HCT116 (cell line): ENCODE data around the gene IL11. TPM values are rescaled to one million over a fixed set of nuclear protein-coding genes. Genes with fewer than 3 reads are reported as not detected.
A peak's percentile ranks its signal among the peaks of the same experiment; 100 is the strongest.

Experiments used
- ATAC-seq: fragments of 200-7000 bp; cut with Tn5 transposase; 2 replicates; pipeline ENCODE4 v1.9.1; 2020; ENCODE audit warnings: mild to moderate bottlenecking, moderate library complexity
- BruUV-seq: library from RNA; stranded (reverse); fragments of 400-500 nt; replicated peaks from 2 replicates; lab custom pipeline; 2021; lab: Mats Ljungman, UMichigan
- CTCF ChIA-PET: fragments of 300-600 bp; sonication (Branson Sonifier 250); formaldehyde crosslinking; loops from one replicate; lab custom pipeline; 2021; ENCODE audit warnings: antibody characterized with exemption; lab: Charles Lee
- POLR2A ChIA-PET: fragments of 300-600, 350-600 bp; sonication (Branson Sonifier 250); formaldehyde crosslinking; loops from one replicate; lab custom pipeline; 2021; ENCODE audit warnings: antibody characterized with exemption; lab: Charles Lee
- RAD21 ChIA-PET, 2 experiments: fragments of 300-600 bp; sonication (Branson Sonifier 250); formaldehyde crosslinking; loops; one replicate each; lab custom pipeline; 2023; ENCODE audit warnings: low total read pairs in 2 of 2; ENCODE audit not compliant: uncharacterized antibody in 2 of 2, unreplicated experiment in 2 of 2, low non-redundant PET in 1 of 2; lab: Charles Lee
- DNase-seq: peaks from one replicate; pipeline ENCODE4 v3.0.0-alpha.2; 2010; ENCODE audit warnings: low read depth, low spot score
- H2AFZ ChIP-seq: fragments of 200-600 bp; shearing (Covaris generic), sonication (generic); 2 replicates; pipeline ENCODE4 v1.6.1; 2017; ENCODE audit warnings: low read depth, mixed run types, mixed read lengths, antibody characterized with exemption, low read length; ENCODE audit not compliant: poor library complexity, severe bottlenecking
- H3K27ac ChIP-seq: 2 replicates; pipeline ENCODE4 v1.5.1; 2012; ENCODE audit warnings: low read depth, low read length
- H3K27me3 ChIP-seq: fragments of 200-600 bp; sonication (generic); 2 replicates; pipeline ENCODE4 v1.6.1; 2016; ENCODE audit warnings: mixed run types, low read length, mixed read lengths; ENCODE audit not compliant: insufficient read depth
- H3K36me3 ChIP-seq, 2 experiments: fragments of 200-500 bp in 1 of 2; fragments of 200-600 bp in 1 of 2; sonication (Bioruptor generic) in 1 of 2; sonication (generic) in 1 of 2; 2 replicates each; pipeline versions ENCODE4 v1.5.1 to v1.6.1; 2014 to 2016; ENCODE audit warnings: low read length in 2 of 2, inconsistent platforms in 1 of 2, mixed read lengths in 1 of 2, mixed run types in 1 of 2; ENCODE audit not compliant: insufficient read depth in 2 of 2, control insufficient read depth in 1 of 2
- H3K4me1 ChIP-seq, 2 experiments: fragments of 200-600 bp in 1 of 2; sonication (generic) in 1 of 2; 2 replicates each; pipeline versions ENCODE4 v1.5.1 to v1.6.1; 2012 to 2017; ENCODE audit warnings: low read length in 2 of 2, inconsistent platforms in 1 of 2, mild to moderate bottlenecking in 1 of 2, mixed read lengths in 1 of 2, mixed run types in 1 of 2, moderate library complexity in 1 of 2; ENCODE audit not compliant: insufficient read depth in 2 of 2, control insufficient read depth in 1 of 2
- H3K4me2 ChIP-seq: fragments of 200-600 bp; sonication (generic); 2 replicates; pipeline ENCODE4 v1.6.1; 2017; ENCODE audit warnings: mixed run types, low read length, mixed read lengths
- H3K4me3 ChIP-seq, 2 experiments: fragments of 200-600 bp in 1 of 2; sonication (generic) in 1 of 2; replicated peaks in 1 of 2; 2 replicates each; pipeline ENCODE4 v1.5.1; 2011 to 2016; ENCODE audit warnings: low read length in 2 of 2, control low read depth in 1 of 2, low read depth in 1 of 2, mild to moderate bottlenecking in 1 of 2, mixed read lengths in 1 of 2, mixed run types in 1 of 2
- H3K79me2 ChIP-seq: fragments of 200-600 bp; sonication (generic); 2 replicates; pipeline ENCODE4 v1.6.1; 2017; ENCODE audit warnings: mild to moderate bottlenecking, mixed run types, low read length, moderate library complexity, mixed read lengths; ENCODE audit not compliant: insufficient read depth
- H3K9ac ChIP-seq: fragments of 200-600 bp; sonication (generic); 2 replicates; pipeline ENCODE4 v1.6.1; 2016; ENCODE audit warnings: low read length, mixed read lengths
- H3K9me2 ChIP-seq: fragments of 200-600 bp; sonication (generic), shearing (Covaris generic); 2 replicates; pipeline ENCODE4 v1.6.1; 2017; ENCODE audit warnings: mixed run types, mild to moderate bottlenecking, moderate library complexity; ENCODE audit not compliant: insufficient read depth
- H3K9me3 ChIP-seq, 2 experiments: fragments of 200-500 bp in 1 of 2; fragments of 200-600 bp in 1 of 2; sonication (Bioruptor generic) in 1 of 2; sonication (generic) in 1 of 2; 2 replicates each; pipeline ENCODE4 v1.6.1; 2014 to 2017; ENCODE audit warnings: low read length in 2 of 2, mixed read lengths in 2 of 2, inconsistent platforms in 1 of 2, low read depth in 1 of 2, mild to moderate bottlenecking in 1 of 2, mixed run types in 1 of 2, moderate library complexity in 1 of 2; ENCODE audit not compliant: control insufficient read depth in 1 of 2, insufficient read depth in 1 of 2
- H4K20me1 ChIP-seq: fragments of 200-600 bp; sonication (generic), shearing (Covaris generic); 2 replicates; pipeline ENCODE4 v1.6.1; 2017; ENCODE audit warnings: mixed run types, mild to moderate bottlenecking, moderate library complexity; ENCODE audit not compliant: insufficient read depth
- CEBPB ChIP-seq: IDR thresholded peaks from 2 replicates; pipeline ENCODE4 v1.6.1; 2012; ENCODE audit warnings: low read depth
- EZH2 ChIP-seq: fragments of 200-600 bp; sonication (generic); IDR thresholded peaks from 2 replicates; pipeline ENCODE4 v1.6.1; 2017; ENCODE audit warnings: antibody characterized with exemption, mixed run types
- FOSL1 ChIP-seq: IDR thresholded peaks from 2 replicates; pipeline ENCODE4 v1.6.1; 2012; ENCODE audit warnings: low read depth
- JUND ChIP-seq: IDR thresholded peaks from 2 replicates; pipeline ENCODE4 v1.6.1; 2012
- POLR2A ChIP-seq: IDR thresholded peaks from 2 replicates; pipeline ENCODE4 v1.7.0; 2011; ENCODE audit warnings: borderline replicate concordance; ENCODE audit not compliant: insufficient read depth, insufficient read length; ENCODE audit errors: extremely low read depth
- POLR2AphosphoS5 ChIP-seq: IDR thresholded peaks from 2 replicates; pipeline ENCODE4 v1.6.1; 2011; ENCODE audit warnings: mild to moderate bottlenecking, low read depth, low read length, moderate library complexity
- TCF7L2 ChIP-seq: IDR thresholded peaks from 2 replicates; pipeline ENCODE4 v1.7.0; 2011; ENCODE audit warnings: borderline replicate concordance, inconsistent platforms; ENCODE audit not compliant: insufficient read depth, insufficient read length; ENCODE audit errors: extremely low read depth
- YY1 ChIP-seq: IDR thresholded peaks from 2 replicates; pipeline ENCODE4 v1.6.1; 2011; ENCODE audit warnings: low read length, low read depth, moderate library complexity, mild to moderate bottlenecking; ENCODE audit not compliant: insufficient replicate concordance; ENCODE audit errors: extremely low read depth
- ZBTB33 ChIP-seq: IDR thresholded peaks from 2 replicates; pipeline ENCODE4 v1.6.1; 2011; ENCODE audit warnings: mild to moderate bottlenecking, low read length, moderate library complexity; ENCODE audit not compliant: insufficient replicate concordance; ENCODE audit errors: extremely low read depth
- ZFX ChIP-seq: fragments of 450-650 bp; IDR thresholded peaks from 2 replicates; pipeline ENCODE4 v1.6.1; 2017
- intact Hi-C: fragments of 100-400 bp; cut with micrococcal nuclease; formaldehyde crosslinking; loops from 2 replicates; pipeline ENCODE4 v1.10.0; 2022
- total RNA-seq: library from RNA; stranded (reverse); gene quantifications from one replicate; pipeline ENCODE4 v1.2.1, GENCODE V29; 2021; ENCODE audit not compliant: unreplicated experiment

The IL11 gene
- total RNA-seq, 1 experiment from 2014 or later: 2.8 TPM

- no peaks in the 10 kb centered on the region for H3K9me3 ChIP-seq
- no peak overlapping the region for H3K4me2 ChIP-seq
- no peak for DNase-seq
- intact Hi-C loops: no loop called here
- H3K36me3 ChIP-seq: no peaks in the 10 kb centered on the region
- no peak overlapping the region for H3K4me3 ChIP-seq
- peak; percentile 77 for ATAC-seq
- no peaks in the 10 kb centered on the region for H3K79me2 ChIP-seq
- BruUV-seq: no TSS peak
- ChIA-PET POLR2A (no interaction called here), CTCF (no interaction called here), RAD21 (no interaction called here)
- no peaks in the 10 kb centered on the region for H4K20me1 ChIP-seq
- no peaks in the 10 kb centered on the region for H3K9me2 ChIP-seq
- no peak for TF ChIP-seq FOSL1
- TF ChIP-seq TCF7L2: no peak
- TF ChIP-seq JUND: no peak
- no peak for TF ChIP-seq YY1
- TF ChIP-seq POLR2A: no peak
- no peak for TF ChIP-seq ZBTB33
- no peak for TF ChIP-seq EZH2
- no peak for TF ChIP-seq ZFX
- TF ChIP-seq POLR2AphosphoS5: no peak
- TF ChIP-seq CEBPB: no peak
- H3K4me1 ChIP-seq: no peaks in the 10 kb centered on the region
- H3K27me3 ChIP-seq: no peaks in the 10 kb centered on the region
- no peak overlapping the region for H3K9ac ChIP-seq
- H3K27ac ChIP-seq: no peak overlapping the region
- no peak overlapping the region for H2AFZ ChIP-seq
Observed at GRCh38 chr19:55319785-55320184, 50.5 kb downstream of the IL11 start.
